G401.6 (cell line): ENCODE data around the gene TXNRD1.
A peak's percentile ranks its signal among the peaks of the same experiment; 100 is the strongest.
"Not testable (repeated sequence)": the region's sequence is repeated elsewhere in the genome, so short reads cannot be mapped to it uniquely, and the experiment has no call there.

Experiments used
- FAIRE-seq: peaks from 2 replicates; lab custom pipeline; 2012; peaks lifted over from hg19 to GRCh38; lab: Jason Lieb, UNC

Gene TXNRD1

GRCh38 chr12:104215638-104216297, at the start of gene TXNRD1:
TSS of gene TXNRD1 (plus strand) at chr12:104215779. CDS start at chr12:104215803, 24 bp downstream.
- FAIRE-seq: no peak

- no peak for FAIRE-seq
Measured at GRCh38 chr12:104165801-104166200, 49.8 kb upstream of the TXNRD1 start.

- FAIRE-seq: no peak
Measured at GRCh38 chr12:104166465-104166864, 49.1 kb upstream of the TXNRD1 start.

GRCh38 chr12:104167519-104168458, 47.8 kb upstream of the TXNRD1 start:
- FAIRE-seq: no peak

- no peak for FAIRE-seq
Measured at GRCh38 chr12:104168596-104168995, 47.0 kb upstream of the TXNRD1 start.

- FAIRE-seq: no peak
Measured at GRCh38 chr12:104171785-104172569, 43.6 kb upstream of the TXNRD1 start.

- FAIRE-seq: no peak
Measured at GRCh38 chr12:104172570-104172947, 43.0 kb upstream of the TXNRD1 start.

- not testable (repeated sequence) for FAIRE-seq
Measured at GRCh38 chr12:104173804-104174203, 41.8 kb upstream of the TXNRD1 start.

- no peak for FAIRE-seq
Measured at GRCh38 chr12:104175726-104176247, 39.8 kb upstream of the TXNRD1 start.

- FAIRE-seq: no peak
Measured at GRCh38 chr12:104177336-104177662, 38.3 kb upstream of the TXNRD1 start.

- no peak for FAIRE-seq
Measured at GRCh38 chr12:104177663-104178501, 37.7 kb upstream of the TXNRD1 start.

- FAIRE-seq: no peak
Measured at GRCh38 chr12:104180374-104180773, 35.2 kb upstream of the TXNRD1 start.

GRCh38 chr12:104181313-104181712, 34.3 kb upstream of the TXNRD1 start:
- FAIRE-seq: no peak

GRCh38 chr12:104182144-104182543, 33.4 kb upstream of the TXNRD1 start:
- FAIRE-seq: no peak

- no peak for FAIRE-seq
Measured at GRCh38 chr12:104182621-104183378, 32.8 kb upstream of the TXNRD1 start.

GRCh38 chr12:104183443-104183842, 32.1 kb upstream of the TXNRD1 start:
- no peak for FAIRE-seq

- FAIRE-seq: no peak
Measured at GRCh38 chr12:104187446-104188155, 28.0 kb upstream of the TXNRD1 start.

GRCh38 chr12:104188534-104188933, 27.0 kb upstream of the TXNRD1 start:
- FAIRE-seq: peak; percentile 28

- no peak for FAIRE-seq
Measured at GRCh38 chr12:104189915-104190555, 25.5 kb upstream of the TXNRD1 start.
